ENCODE data around the gene PTGR3.

DNA sequence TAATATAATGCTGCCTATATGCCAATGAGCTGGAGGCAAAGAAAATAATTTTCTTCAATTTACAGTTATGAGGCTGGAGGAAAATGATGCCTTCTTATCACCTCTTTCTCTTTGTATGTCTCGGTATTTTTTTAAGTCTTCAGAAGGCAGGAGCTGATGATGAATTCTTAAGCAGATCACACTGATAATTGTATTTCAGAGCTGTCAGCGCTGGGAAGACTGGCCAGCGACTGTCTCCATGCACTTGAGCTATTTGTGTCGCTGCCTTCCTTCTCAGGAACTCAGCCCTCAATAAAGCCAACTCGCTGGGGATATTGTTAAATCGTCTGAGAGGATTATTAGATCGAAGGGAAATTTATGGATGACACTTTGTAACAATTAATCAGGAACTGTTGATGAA, 40.3 kb downstream of the PTGR3 start:
- TF ChIP-seq, protein P1, sequence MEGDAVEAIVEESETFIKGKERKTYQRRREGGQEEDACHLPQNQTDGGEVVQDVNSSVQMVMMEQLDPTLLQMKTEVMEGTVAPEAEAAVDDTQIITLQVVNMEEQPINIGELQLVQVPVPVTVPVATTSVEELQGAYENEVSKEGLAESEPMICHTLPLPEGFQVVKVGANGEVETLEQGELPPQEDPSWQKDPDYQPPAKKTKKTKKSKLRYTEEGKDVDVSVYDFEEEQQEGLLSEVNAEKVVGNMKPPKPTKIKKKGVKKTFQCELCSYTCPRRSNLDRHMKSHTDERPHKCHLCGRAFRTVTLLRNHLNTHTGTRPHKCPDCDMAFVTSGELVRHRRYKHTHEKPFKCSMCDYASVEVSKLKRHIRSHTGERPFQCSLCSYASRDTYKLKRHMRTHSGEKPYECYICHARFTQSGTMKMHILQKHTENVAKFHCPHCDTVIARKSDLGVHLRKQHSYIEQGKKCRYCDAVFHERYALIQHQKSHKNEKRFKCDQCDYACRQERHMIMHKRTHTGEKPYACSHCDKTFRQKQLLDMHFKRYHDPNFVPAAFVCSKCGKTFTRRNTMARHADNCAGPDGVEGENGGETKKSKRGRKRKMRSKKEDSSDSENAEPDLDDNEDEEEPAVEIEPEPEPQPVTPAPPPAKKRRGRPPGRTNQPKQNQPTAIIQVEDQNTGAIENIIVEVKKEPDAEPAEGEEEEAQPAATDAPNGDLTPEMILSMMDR (conservative IDR thresholded peaks at IDR 0.05; ENCODE audit: low read length) = no peak
- no peak for TF ChIP-seq EZH2phosphoT487 (IDR thresholded peaks at IDR 0.05; ENCODE audit: borderline replicate concordance, low read depth, low read length)

Data from OCI-LY7 (cell line).